ENCODE data around the gene UNC93A. TPM values are rescaled to one million over a fixed set of nuclear protein-coding genes. Genes with fewer than 3 reads are reported as not detected.
"Not testable (repeated sequence)": the region's sequence is repeated elsewhere in the genome, so short reads cannot be mapped to it uniquely, and the experiment has no call there.

The UNC93A gene
- total RNA-seq, 2 donors from 2014 or later = not detected

DNA sequence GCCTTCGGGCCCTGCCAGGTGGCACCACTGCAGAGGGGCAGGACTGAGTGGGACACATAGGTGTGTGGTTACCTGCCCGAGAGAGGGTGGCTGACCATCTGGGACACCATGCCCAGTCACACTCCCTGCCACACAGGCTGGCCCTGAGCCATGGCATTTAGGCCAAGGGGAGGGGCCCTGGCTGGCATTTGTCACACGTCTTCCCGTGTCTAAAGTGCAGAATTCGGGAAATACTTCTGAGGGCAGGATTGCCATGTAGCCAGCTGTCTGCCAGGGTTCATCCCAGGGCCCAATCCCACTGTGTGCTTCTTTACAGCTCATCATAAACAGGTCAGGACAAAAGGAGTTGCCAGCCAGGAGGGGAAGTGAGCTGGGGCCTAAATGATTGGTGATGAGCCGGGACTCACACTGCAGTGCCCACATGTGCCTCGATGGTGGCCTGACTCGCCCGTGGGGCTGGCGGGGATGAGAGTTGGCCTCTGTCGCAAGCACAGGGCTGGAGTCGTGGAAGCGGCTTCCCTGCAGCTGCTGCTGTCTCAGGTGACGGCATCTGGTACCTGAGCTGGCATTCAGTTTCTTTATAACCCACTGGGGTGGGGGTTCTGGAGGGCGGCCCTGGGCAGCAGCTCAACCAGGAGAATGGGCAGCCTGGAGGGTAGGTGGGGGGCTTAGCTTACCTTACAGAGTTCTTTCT, 5.9 kb upstream of the UNC93A start:
- H3K4me3 ChIP-seq = no peak overlapping the region
- no peaks in the 10 kb centered on the region for H3K9me3 ChIP-seq
- DNase-seq (ENCODE audit: low spot score) (no peak), ATAC-seq (ENCODE audit: insufficient number of reproducible peaks, low FRiP score, low read depth) (no peak)
- H3K27ac ChIP-seq = no peak overlapping the region
- H3K36me3 ChIP-seq = no peaks in the 10 kb centered on the region
- no peaks in the 10 kb centered on the region for H3K27me3 ChIP-seq (replicated peaks; ENCODE audit: insufficient read depth)
- H3K4me1 ChIP-seq (ENCODE audit: control insufficient read depth in 1 of 2, low read depth in 2 of 2) = no peaks in the 10 kb centered on the region
- no peak for TF ChIP-seq CTCF (IDR thresholded peaks at IDR 0.05)

DNA sequence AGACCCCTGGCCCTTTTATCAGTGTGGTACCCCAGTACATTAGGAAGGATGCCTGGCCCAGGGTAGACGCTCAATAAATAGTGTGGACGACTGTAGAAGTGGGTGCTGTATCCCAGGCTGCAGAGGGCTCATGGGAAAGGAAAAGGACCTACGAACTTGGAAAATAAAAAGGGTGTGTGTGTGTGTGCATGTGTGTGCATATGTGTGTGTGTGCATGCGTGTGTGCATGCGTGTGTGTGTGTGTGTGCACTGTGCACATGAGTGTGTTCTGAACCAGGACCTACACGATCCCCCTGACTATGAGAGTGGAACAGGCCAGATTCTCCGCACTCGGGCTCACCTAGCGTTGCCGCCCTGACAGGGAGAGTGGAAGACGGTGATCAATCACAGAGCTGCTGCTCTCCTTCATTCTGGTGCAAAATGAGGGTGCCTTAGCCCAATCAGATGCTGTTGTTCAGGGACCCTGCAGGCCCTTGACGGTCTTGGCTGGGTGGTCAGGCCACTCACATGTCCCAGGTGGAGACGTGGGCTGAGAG, 3.5 kb upstream of the UNC93A start:
- ATAC-seq (ENCODE audit: insufficient number of reproducible peaks, low FRiP score, low read depth) (no peak), DNase-seq (ENCODE audit: low spot score) (no peak)
- Histone ChIP-seq H3K27ac (no peak overlapping the region), H3K4me1 (ENCODE audit: control insufficient read depth in 1 of 2, low read depth in 2 of 2) (no peaks in the 10 kb centered on the region), H3K9me3 (no peaks in the 10 kb centered on the region), H3K4me3 (no peak overlapping the region), H3K27me3 (replicated peaks; ENCODE audit: insufficient read depth) (no peaks in the 10 kb centered on the region), H3K36me3 (no peaks in the 10 kb centered on the region)
- TF ChIP-seq CTCF (IDR thresholded peaks at IDR 0.05) = no peak

DNA sequence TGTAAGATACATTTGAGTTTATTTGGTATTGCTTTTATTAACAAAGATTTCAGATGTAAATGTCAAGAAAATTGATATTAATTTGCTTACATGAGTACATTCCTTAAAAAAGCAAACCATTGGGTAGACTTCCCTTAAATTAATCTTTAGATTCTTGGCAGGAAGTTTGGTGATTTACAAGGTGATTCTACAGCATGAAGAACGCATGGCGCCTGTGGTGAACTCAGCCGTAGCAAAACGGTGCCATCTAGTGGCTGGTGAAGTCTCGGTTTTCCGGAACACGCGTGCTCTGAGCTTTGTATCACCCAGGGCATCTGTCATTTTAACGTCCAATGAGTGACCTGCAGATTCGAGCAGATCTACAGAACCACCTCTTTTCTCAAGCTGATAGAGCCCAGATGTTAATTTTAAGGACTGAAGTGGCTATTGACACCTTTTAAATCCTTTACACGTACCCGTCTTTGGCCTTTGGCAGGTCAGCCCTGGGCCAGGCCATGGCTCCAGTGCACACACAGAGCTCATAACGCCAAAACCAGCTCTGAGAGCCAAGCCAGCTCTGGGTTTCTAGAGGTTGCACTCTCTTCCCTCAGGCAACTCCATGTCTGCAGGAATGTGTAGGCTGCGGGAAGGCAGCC, 2.4 kb upstream of the UNC93A start:
- peak; percentile 47 for TF ChIP-seq CTCF (IDR thresholded peaks at IDR 0.05)
- not testable (repeated sequence) for H3K27me3 ChIP-seq (replicated peaks; ENCODE audit: insufficient read depth); H3K4me3 ChIP-seq; H3K27ac ChIP-seq; H3K4me1 ChIP-seq (ENCODE audit: control insufficient read depth in 1 of 2, low read depth in 2 of 2); H3K36me3 ChIP-seq; H3K9me3 ChIP-seq; DNase-seq (ENCODE audit: low spot score)
- ATAC-seq (ENCODE audit: insufficient number of reproducible peaks, low FRiP score, low read depth) = peak; percentile 67

DNA sequence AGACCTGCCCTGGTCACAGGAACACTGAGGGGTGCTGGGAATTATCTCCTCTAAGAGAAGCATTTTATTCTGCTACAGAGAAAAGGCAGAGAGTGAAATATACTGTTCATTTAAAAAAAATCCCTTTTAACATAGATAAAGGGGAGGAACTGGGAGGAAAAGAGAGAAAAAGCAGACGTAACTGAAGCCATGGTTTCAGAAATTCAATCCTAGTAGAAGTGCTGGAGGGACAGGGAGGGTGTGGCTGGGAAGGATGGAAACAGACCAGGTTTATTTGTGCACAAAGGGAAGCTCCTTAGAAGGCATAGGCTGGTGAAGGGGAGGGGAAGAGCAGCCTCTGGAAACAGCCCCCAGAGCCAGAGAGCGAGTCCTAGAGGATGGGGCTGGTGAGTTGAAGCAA, 1.8 kb upstream of the UNC93A start:
- not testable (repeated sequence) for H3K27me3 ChIP-seq (replicated peaks; ENCODE audit: insufficient read depth); H3K36me3 ChIP-seq; DNase-seq (ENCODE audit: low spot score); H3K4me3 ChIP-seq; H3K4me1 ChIP-seq (ENCODE audit: control insufficient read depth in 1 of 2, low read depth in 2 of 2); ATAC-seq (ENCODE audit: insufficient number of reproducible peaks, low FRiP score, low read depth); H3K9me3 ChIP-seq; H3K27ac ChIP-seq

DNA sequence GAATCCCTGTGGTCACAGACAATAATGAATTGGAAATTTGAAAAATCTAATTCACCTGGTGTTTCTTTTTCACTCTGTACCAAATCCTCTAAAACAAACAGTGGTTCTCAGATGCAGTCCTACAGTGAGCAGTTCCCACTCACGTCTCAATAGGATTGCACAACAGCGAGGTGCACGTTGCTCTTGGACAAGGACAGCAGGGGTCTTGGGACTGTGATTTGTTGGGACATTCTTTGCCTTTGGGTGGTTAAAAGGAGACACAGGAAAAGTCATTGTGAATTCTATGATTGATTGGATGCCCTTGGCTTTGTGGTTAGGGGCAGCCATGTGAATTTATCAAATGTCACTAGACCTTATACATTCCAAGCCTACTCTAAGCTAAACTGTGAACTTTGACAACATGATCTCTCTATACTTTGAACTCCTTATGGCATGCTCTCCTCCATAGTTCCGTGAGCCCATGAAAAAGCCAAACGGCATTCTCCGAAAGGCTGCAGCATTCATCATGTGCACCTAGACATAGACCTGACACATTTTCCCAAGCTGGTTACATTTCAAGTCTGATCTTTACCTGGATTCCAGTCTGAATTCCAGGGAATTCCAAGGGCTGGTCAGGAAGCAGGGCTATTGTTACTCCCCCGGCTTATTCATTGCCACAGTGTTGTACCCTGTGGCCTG, 647 bp downstream of the UNC93A start:
- DNase-seq (ENCODE audit: low spot score) (no peak), ATAC-seq (ENCODE audit: insufficient number of reproducible peaks, low FRiP score, low read depth) (no peak)
- Histone ChIP-seq H3K4me1 (ENCODE audit: control insufficient read depth in 1 of 2, low read depth in 2 of 2) (no peaks in the 10 kb centered on the region), H3K4me3 (no peak overlapping the region), H3K27me3 (replicated peaks; ENCODE audit: insufficient read depth) (no peaks in the 10 kb centered on the region), H3K9me3 (no peaks in the 10 kb centered on the region), H3K27ac (no peak overlapping the region), H3K36me3 (no peaks in the 10 kb centered on the region)
- TF ChIP-seq CTCF (IDR thresholded peaks at IDR 0.05) = no peak

All from thoracic aorta (tissue), 2 donors.